GM20000 (cell line): ENCODE results near the gene DUSP22.
A peak's percentile ranks its signal among the peaks of the same experiment; 100 is the strongest.

Source experiments
- DNase-seq: peaks from one replicate; pipeline ENCODE4 v3.0.0; 2012; ENCODE audit warnings: low spot score
- CTCF ChIP-seq: IDR thresholded peaks from 2 replicates; pipeline ENCODE4 v1.5.1; 2012; ENCODE audit warnings: mild to moderate bottlenecking, control low read depth; ENCODE audit errors: extremely low read depth, missing control alignments

The DUSP22 gene

GRCh38 chr6:385614-386013 is 93.3 kb downstream of the DUSP22 start:
- DNase-seq: no peak
- TF ChIP-seq CTCF: no peak

- DNase-seq: no peak
- no peak for TF ChIP-seq CTCF
Measured at GRCh38 chr6:386688-387266, 94.5 kb downstream of the DUSP22 start.

- DNase-seq: no peak
- TF ChIP-seq CTCF: no peak
Measured at GRCh38 chr6:387293-387741, 95.0 kb downstream of the DUSP22 start.

GRCh38 chr6:388202-388903 is 96.1 kb downstream of the DUSP22 start:
- no peak for DNase-seq
- TF ChIP-seq CTCF: no peak

- no peak for TF ChIP-seq CTCF
- DNase-seq: no peak
Measured at GRCh38 chr6:389143-389542, 96.9 kb downstream of the DUSP22 start.

- DNase-seq: peak; percentile 82
- no peak for TF ChIP-seq CTCF
Measured at GRCh38 chr6:389622-390021, 97.3 kb downstream of the DUSP22 start.

- no peak for TF ChIP-seq CTCF
- DNase-seq: peak; percentile 76
Measured at GRCh38 chr6:390914-391558, 98.7 kb downstream of the DUSP22 start.
